GM21423 (cell line): ENCODE data around the gene PPP1R9A.

Source experiments
- ATAC-seq: cut with Tn5 transposase; IDR thresholded peaks from one replicate; pipeline ENCODE4 v1.9.1; 2021; ENCODE audit warnings: mild to moderate bottlenecking, moderate library complexity; ENCODE audit not compliant: unreplicated experiment

Gene PPP1R9A

DNA sequence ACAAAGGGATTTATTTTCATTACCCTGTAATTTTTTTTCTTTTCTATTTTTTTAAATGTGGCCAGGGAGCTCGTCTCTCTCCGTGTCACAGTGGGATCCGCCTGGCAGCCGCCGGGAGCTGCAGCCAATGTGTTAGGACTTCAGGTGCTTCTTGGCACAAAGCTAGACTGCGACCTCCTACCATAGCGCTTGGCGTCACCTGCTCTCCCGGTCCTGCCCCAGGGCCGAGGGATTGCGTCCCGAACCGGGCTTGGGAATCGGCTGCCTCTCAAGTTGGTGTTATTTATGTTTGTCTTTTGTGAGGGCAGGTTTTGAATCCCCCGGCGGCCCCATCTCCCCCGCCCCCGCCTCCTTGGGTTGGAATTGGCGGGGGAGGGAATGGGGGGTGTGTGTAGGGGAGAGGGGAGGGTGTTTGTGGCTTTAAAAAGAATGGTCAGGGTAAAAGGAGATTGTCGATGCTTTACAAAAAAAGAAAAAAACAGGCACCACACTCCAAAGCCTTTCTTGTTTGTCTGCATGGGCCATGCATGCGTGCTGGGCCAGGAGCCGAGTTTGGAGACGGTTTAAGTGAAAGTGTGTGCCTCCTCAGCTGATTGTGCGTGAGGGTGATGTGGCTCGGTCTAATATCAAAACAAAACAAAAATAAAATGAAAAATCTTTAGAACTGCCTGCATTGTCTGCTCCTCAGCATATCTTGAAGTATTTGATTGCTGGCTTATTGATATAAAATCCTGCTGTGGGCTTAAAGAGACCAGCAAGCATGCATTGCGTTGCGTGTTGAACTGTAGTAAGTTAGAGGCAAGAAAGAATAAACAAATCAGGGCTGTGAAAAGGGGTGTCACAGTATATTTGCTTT, 1.2 kb downstream of the PPP1R9A start:
- ATAC-seq, result no peak

DNA sequence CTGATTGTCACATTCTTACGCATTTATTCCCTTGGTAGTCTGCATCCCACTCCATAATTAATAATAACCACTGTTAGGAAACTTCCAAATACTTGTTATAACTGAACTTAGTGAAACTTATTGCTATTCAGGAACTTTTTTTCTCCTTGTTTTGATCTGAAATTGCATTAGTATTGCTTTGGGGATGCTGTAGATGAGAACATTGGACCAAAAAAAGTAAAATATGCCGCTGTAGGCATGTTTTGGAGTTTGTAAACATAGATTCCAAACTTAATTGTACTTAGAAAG, 1.7 kb downstream of the PPP1R9A start:
- no peak for ATAC-seq

DNA sequence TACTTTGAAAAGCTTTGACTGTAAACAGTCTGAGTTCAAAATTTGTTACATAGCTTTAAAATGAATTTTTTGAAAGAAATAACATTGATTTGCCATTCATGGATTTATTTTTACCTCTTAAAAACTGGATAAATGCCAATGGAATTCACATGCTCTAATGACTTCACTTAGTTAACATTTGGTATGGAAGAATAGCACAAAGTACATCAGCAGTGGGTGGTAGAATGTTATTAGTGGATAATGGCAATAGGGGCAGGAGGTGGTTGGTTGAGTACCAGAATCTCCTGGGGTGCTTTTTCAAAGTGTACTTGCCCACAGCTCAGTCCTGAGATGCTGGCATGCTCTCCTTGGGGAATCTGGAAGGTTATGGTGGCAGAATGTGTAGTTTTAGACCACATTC, 4.7 kb downstream of the PPP1R9A start:
- no peak for ATAC-seq

DNA sequence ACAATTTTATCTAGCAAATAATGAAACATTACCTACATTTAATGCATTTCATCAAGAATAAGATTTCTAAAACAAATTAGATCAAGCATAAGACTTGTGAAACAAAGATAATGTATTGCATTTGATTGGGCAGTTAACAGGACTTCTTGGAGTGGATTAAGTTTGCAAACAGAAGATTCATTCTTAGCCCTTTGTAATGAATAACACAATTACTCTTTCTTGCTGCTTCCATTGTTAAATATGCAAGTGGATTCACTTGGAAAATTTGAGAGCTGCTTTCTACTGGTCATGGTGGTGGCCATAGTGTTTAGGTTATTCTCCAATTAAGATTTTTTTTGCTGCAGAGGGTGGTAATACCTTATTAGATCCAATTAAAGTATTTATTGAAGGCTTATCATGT, 6.0 kb downstream of the PPP1R9A start:
- ATAC-seq, result no peak

DNA sequence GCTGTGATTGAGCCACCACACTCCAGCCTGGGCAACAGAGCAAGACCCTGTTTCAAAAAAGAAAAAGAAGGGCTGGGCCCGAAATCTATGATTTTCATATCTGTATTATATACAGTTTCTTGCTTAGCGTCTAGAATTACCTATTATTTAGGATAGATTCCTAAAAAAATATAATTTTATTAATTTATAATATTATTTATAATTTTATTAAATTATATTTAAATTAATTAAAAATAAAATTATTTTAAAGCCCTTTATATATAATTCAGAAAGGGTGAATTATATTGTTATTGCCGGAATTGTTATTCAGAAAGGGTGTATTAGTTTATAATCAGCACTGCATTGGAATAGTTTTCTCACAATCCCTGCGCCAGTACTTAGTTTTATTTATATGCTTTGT, 14.5 kb downstream of the PPP1R9A start:
- no peak for ATAC-seq

DNA sequence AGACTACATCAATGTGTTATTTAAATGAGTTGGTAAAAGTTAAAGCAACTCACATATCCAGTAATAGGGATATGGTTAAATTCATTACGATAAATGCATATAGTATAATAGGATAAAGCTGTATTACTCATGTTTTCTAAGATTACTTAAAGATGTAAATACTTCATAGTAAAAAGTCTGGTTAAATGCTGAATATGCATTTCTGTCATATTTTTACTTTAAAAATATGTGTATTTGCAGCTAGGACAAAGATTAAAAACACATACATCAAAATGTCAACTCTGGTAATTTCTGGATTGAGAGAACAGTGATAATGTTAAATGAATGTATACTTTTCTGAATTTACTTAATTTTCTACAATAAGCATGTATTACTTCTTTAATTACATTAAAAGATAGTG, 15.1 kb downstream of the PPP1R9A start:
- ATAC-seq, result no peak

DNA sequence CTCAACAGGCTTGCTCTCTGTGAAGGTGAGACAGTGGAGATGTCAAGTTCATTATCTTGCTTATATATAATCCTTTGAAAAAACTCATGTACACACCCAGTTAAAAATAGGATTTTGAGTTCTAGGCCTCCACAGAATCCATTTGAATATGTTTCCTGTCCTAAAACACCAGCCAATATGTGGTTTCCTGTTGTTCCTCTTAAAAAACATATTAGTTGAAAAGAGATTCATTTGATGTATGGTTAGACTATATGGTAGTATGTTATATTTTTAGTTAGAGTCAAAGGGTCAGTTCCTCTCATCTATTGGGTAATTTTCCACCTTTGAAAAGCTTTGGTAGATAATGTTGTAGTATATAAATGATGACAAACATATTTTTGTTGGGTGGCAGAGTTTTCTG, 16.0 kb downstream of the PPP1R9A start:
- ATAC-seq, result no peak

DNA sequence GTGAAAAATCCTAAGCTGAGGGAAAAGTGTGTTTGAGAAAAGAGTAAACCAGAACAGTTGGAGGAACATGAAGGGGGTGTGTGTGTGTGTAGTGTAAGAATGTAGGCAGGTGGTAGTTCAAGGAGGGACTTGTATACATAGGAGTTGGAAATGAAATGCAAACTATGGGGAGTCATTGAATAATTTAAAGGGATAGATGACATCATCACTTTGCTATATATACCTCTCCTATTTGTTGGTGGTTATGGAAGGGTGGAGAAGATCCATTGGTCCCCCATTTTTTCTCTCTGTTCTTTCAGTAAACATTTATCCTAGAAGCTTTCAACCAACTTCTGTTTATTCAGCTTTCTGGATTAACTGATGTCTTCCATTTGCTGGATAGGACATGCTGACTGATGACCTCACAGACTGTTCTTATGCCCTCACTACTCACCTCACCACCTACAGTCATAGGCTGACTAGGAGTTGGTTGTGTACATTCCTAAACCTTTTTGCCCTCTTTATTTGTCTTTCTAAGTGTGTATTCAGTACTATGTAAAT, 20.8 kb downstream of the PPP1R9A start:
- no peak for ATAC-seq

DNA sequence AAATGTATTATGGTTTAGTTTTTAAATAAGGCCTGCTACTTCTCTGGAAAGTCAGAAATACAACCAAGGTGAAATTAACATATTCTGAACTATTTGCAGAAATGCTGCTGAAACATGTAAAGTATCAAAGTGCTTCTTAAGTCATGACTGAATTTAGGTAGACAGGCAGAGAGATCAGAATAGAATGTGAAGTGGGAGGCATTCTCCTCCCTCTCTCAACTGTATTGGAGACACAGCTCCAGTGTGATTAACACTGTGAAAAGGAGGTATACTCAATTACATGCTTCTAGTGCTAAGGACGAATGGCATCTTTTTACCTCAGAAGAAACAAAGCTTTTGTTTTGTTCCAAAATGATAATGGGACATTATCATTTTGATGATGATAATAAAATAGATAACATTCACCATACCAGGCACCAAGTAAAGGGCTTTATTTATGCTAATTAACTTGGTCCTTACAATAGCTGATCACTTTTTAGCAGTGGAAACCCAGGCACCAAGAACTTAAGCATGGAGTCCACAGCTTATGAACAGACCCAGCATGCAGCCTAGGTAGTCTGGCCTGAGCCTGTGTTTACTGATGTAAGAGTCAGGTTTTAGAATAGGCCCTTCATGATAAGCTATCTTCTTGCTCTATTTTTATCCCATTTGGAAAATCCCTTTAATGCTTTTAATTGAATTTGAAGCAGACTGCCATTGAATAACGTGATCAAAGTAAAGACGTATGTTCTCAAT, 26.0 kb downstream of the PPP1R9A start:
- ATAC-seq, result no peak

DNA sequence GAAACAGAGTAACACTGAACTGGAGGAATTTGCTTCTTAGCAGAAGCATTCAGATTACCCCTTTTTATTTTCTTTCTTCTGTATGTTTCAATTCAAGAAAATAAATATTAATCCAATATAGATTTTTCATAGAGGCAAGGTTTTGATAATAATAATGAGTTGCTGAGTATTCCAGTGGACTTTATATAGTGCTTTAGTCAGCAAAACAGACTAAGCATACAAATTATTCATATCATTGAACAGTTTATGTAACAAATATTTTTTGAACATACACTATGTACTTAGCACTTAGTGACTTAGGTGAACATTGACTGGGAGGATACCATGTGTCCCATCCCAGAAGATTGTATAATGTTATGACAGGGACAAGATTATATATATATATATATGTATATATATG, 32.0 kb downstream of the PPP1R9A start:
- no peak for ATAC-seq

DNA sequence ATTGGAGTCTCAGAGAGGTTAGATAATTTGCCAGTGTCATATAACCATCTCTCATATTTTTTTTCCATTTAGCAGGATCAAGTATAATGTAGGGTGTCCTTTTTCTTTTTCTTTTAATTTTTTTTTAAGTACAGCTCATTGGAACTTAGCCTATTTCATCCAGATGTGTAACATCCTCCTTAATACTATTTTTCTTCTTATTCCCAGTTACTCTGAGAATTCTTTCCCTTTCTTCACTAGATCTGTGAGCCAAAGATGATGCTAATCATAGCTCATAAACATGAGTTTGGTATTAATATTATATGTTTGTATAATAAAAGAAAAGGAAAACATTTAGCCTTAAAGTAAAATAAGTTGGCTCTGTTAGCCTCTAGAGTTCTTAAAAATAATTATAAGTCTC, 32.8 kb downstream of the PPP1R9A start:
- no peak for ATAC-seq

DNA sequence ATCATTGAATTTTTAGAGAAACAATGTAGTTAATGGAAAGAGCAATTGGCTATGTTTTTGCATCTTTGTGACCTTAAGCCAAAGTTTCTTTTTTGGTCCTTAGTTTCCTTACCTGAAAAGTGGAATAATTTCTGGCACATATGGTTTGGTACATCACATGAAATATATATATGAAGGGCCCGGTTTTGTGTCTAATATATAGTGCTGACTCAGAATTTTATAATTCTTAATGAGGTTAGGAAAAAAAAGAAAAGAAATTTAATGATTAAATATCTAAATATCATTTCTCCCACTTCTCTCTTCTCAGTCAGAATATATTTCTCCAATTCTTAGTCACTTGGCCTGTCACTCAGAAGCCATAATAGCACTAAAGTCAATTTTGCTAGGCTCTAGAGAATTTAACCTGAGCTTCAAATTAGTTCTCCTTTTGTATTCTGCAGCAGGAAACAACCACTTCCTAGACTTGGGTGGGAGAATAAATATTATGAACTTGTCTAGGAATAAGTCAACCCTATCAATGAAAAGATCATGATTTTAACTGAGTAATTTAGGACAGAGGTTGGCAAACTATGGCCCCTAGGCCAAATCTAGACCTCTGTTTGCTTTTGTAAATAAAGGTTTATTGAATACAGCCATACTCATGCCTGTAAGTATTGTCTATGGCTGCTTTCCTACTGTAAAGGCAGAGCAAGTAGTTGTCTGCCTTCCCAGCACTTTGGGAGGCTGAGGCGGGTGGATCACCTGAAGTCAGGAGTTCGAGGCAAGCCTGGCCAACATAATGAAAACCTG, 34.6 kb downstream of the PPP1R9A start:
- no peak for ATAC-seq

DNA sequence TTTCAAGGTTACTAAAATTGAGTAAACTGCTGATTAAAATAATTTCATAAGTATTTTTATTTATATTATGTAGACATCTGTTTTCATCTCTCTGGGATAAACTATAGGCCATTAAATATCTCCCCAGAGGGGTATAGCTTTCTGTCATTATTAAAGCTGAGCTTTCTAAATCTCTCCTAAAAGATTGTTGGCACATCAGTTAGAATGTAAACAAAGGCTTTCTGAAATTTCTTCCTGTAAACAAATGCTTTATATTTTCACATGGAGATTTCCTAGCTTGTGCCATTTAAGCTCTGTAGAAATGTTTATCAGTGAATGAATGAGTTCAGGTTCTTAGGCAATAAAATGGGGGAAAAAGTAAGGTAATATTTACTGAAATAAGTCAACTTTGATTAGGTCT, 35.7 kb downstream of the PPP1R9A start:
- no peak for ATAC-seq

DNA sequence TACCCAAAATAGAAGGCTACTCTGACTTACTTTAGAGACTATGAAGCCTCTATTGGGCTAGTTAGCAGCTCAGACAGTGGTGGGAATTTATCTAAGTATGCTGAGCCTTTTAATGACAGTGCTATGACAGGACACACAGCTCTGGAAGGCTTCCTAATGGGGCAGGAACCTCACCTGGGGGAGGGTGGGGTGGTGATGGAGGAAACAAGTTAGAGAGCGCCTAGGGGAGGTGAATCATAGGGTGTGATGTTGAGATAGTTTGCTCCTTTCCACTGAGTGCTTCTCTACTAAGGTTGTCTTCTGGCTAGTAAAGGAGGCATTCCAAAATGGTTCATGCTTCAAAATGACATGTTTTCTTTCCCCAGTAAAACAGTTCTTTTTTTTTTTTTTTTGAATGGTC, 42.1 kb downstream of the PPP1R9A start:
- no peak for ATAC-seq

DNA sequence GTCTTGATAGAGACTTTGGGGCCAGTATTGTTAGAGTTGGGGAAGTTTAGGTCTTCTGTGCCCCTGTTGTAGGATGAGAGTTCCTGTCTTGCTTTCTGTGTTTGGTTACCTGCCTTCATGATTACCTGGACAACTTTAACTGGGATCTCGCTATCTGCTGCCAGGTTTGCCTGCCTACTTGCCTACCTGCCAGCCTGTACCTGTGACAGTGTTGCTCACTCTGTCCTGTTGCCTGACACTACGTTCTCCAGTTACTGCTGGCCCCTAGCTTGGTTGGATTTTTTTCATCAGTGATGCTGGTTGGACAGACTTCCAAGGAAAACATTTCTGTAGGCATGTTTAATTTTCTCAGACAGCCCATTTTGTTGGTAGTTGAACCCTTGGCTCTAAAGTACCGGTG, 48.4 kb downstream of the PPP1R9A start:
- no peak for ATAC-seq

DNA sequence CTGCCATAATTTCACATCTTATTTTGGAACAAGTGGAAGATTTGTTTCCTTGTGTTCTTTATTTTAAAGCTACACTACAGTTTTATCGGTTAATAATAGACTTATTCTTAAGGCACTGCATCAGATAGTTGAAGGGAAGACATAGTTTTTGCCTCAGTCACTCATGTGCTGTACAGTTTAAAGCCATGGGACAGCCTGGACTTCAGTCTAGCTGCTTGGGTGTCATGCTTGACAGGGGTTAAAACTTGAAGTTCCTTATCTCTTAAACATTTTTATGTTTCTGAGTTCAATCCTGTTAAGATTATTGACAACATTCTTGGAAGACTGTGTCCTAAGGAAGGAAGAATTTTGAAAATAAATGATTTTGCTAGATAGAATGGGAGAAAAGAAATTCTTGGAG, 49.7 kb downstream of the PPP1R9A start:
- no peak for ATAC-seq

DNA sequence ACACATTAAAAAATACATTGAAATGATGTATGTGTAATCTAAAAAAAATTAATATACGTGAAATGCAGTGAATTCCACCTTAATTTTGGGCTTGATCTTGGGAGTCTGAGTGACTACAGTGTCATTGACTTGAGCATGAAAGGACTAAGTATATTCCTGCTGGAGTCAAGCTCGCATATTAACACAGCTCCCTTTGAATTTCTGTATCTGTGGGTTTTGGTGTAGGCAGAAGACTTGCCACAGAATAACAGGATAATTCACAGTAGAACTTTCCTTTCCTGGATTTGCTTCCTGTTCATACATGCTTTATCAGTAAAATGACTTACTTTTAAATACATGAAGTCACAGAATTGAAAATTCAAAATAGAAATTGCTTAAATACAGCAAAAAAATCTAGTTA, 55.3 kb downstream of the PPP1R9A start:
- ATAC-seq, result no peak

DNA sequence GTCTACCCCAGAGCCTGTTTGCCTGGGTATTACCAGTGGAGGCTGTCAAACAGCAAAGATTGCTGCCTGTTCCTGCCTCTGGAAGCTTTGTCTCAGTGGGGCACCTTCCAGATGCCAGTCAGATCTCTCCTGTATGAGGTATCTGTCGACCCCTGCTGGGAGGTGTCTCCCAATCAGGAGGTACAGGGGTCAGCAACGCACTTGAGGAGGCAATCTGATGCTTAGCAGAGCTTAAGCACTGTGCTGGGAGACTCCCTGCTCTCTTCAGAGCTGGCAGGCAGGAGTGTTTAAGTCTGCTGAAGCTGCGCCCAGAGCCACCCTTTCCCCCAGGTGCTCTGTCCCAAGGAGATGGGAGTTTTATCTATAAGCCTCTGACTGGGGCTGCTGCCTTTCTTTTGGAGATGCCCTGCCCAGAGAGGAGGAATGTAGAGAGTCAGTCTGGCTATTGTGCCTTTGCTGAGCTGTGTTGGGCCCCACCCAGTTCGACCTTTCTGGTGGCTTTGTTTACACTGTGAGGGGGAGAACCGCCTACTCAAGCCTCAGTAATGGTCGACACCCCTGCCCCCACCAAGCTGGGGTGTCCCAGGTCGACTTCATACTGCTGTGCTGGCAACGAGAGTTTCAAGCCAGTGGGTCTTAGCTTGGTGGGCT, 62.2 kb downstream of the PPP1R9A start:
- no peak for ATAC-seq

DNA sequence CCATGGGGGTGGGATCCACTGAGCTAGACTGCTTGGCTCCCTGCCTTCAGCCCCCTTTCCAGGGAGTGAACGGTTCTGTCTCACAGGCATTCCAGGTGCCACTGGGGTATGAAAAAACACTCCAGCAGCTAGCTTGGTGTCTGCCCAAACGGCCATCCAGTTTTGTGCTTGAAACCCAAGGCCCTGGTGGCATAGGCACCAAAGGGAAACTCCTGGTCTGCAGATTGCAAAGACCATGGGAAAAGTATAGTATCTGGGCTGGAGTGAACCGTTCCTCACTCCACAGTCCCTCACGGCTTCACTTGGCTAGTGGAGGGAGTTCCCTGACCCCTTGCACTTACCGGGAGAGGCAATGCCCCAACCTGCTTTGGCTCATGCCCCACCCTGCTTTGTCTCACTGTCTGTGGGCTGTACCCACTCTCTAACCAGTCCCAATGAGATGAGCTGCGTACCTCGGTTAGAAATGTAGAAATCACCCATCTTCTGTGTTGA, 62.7 kb downstream of the PPP1R9A start:
- no peak for ATAC-seq

DNA sequence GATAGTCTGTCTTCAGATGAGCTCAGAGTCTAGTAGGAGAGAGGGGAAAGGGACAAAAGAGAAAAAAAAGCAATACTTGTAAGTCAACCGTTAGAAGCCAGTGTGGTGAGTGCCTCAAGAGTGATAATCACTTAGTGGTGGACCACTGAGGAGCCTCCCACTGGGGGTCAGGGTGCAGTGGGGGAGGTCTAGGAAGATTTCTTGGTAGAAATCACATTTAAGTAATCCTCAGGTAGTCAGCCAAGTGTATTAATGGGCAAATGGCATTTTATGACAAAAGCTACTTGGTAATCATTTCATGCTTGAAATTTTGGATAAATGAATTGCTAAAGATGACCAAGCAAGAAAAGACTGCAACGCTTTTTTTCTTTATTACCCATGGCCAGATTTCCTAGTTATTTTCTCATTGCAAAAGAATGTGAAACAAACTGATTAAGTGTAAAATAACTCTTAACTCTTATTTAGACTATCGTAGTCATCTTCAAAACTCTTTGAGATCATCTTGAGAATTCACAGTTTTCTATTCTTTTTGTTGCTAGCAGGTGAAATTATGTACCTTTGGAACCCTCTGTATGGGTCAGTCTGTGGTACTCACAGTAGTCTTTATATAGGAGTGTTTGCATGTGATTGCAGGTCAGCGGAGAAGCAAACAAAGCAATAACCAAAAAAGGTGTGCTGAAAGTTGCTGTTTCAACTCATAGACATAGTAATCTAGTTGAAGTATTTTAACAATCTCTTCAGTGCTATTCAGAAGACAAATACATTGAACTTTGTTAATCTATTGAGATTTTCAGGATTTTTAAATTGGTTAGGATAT, 63.9 kb downstream of the PPP1R9A start:
- ATAC-seq, result no peak
